Neural cell (in vitro differentiated cells): ENCODE data around the gene SNAPC1. TPM values are rescaled to one million over a fixed set of nuclear protein-coding genes. Genes with fewer than 3 reads are reported as not detected.

ENCODE experiments used
- H2AFZ ChIP-seq: fragments of 200-600, 300-800 bp; sonication (generic), shearing (Covaris generic); 2 replicates; pipeline ENCODE4 v1.6.0; 2014; ENCODE audit warnings: low read depth, mild to moderate bottlenecking, antibody characterized with exemption, low read length, moderate library complexity
- H3F3A ChIP-seq: fragments of 200-600 bp; shearing (Covaris generic); 2 replicates; pipeline ENCODE4 v1.6.1; 2016; ENCODE audit warnings: mild to moderate bottlenecking, moderate library complexity, mixed read lengths, antibody characterized with exemption, low read length; ENCODE audit not compliant: insufficient read depth, poor library complexity, severe bottlenecking
- H3K27ac ChIP-seq: fragments of 200-600, 300-800 bp; sonication (generic), shearing (Covaris generic); 2 replicates; pipeline ENCODE4 v1.5.1; 2014; ENCODE audit warnings: mild to moderate bottlenecking, low read length, moderate library complexity
- H3K27me3 ChIP-seq: fragments of 300-800, 200-600 bp; sonication (generic), shearing (Covaris generic); 2 replicates; pipeline ENCODE4 v1.6.0; 2014; ENCODE audit warnings: mild to moderate bottlenecking, low read depth, low read length, moderate library complexity; ENCODE audit not compliant: insufficient read depth
- H3K36me3 ChIP-seq: fragments of 300-800, 200-600 bp; sonication (generic), shearing (Covaris generic); 2 replicates; pipeline ENCODE4 v1.5.1; 2014; ENCODE audit warnings: mild to moderate bottlenecking, antibody characterized with exemption, low read length, moderate library complexity; ENCODE audit not compliant: insufficient read depth
- H3K4me2 ChIP-seq: fragments of 300-800, 200-600 bp; sonication (generic), shearing (Covaris generic); 2 replicates; pipeline ENCODE4 v1.6.0; 2014; ENCODE audit warnings: mild to moderate bottlenecking, low read length
- H3K4me3 ChIP-seq: fragments of 300-800, 200-600 bp; sonication (generic), shearing (Covaris generic); 2 replicates; pipeline ENCODE4 v1.5.1; 2014; ENCODE audit warnings: mild to moderate bottlenecking, low read length, moderate library complexity
- H3K79me2 ChIP-seq: fragments of 200-600 bp; shearing (Covaris generic); replicated peaks from 2 replicates; pipeline ENCODE4 v1.6.0; 2014; ENCODE audit warnings: mild to moderate bottlenecking, low read length, moderate library complexity; ENCODE audit not compliant: insufficient read depth
- H3K9ac ChIP-seq: fragments of 300-800, 200-600 bp; sonication (generic), shearing (Covaris generic); 2 replicates; pipeline ENCODE4 v1.6.1; 2016; ENCODE audit warnings: mild to moderate bottlenecking, low read length, mixed read lengths
- H3K9me2 ChIP-seq: fragments of 200-600 bp; shearing (Covaris generic); 2 replicates; pipeline ENCODE4 v1.6.1; 2016; ENCODE audit warnings: mild to moderate bottlenecking, low read length, mixed read lengths; ENCODE audit not compliant: insufficient read depth
- H3K9me3 ChIP-seq: fragments of 200-600, 300-800 bp; sonication (generic), shearing (Covaris generic); 2 replicates; pipeline ENCODE4 v1.6.1; 2016; ENCODE audit warnings: mild to moderate bottlenecking, mixed run types, low read length, moderate library complexity, mixed read lengths
- H4K20me1 ChIP-seq: fragments of 200-600 bp; shearing (Covaris generic); 2 replicates; pipeline ENCODE4 v1.6.1; 2016; ENCODE audit warnings: mild to moderate bottlenecking, mixed run types; ENCODE audit not compliant: insufficient read depth
- CTCF ChIP-seq: fragments of 450-650 bp; IDR thresholded peaks from 2 replicates; pipeline ENCODE4 v1.5.1; 2014; ENCODE audit warnings: antibody characterized with exemption, mild to moderate bottlenecking, moderate library complexity; ENCODE audit not compliant: poor library complexity, severe bottlenecking
- EP300 ChIP-seq: fragments of 450-650 bp; conservative IDR thresholded peaks from 2 replicates; pipeline ENCODE4 v1.6.1; 2014; ENCODE audit warnings: antibody characterized with exemption, mild to moderate bottlenecking, moderate library complexity; ENCODE audit not compliant: poor library complexity, severe bottlenecking
- EZH2 ChIP-seq: fragments of 200-600, 300-800 bp; shearing (Covaris generic), sonication (generic); IDR thresholded peaks from 2 replicates; pipeline ENCODE4 v1.6.1; 2014; ENCODE audit warnings: antibody characterized with exemption, low read length, borderline replicate concordance, mild to moderate bottlenecking; ENCODE audit not compliant: insufficient read depth, poor library complexity, severe bottlenecking
- MXI1 ChIP-seq: fragments of 450-650 bp; conservative IDR thresholded peaks from 2 replicates; pipeline ENCODE4 v1.6.1; 2014; ENCODE audit warnings: antibody characterized with exemption, mild to moderate bottlenecking; ENCODE audit not compliant: poor library complexity, severe bottlenecking
- POLR2AphosphoS5 ChIP-seq: IDR thresholded peaks from 2 replicates; pipeline ENCODE4 v1.6.1; 2012
- RAD21 ChIP-seq: fragments of 450-650 bp; conservative IDR thresholded peaks from 2 replicates; pipeline ENCODE4 v1.6.1; 2014; ENCODE audit warnings: antibody characterized with exemption, mild to moderate bottlenecking, moderate library complexity
- REST ChIP-seq: IDR thresholded peaks from 2 replicates; pipeline ENCODE4 v1.6.1; 2012; ENCODE audit warnings: borderline replicate concordance
- SMC3 ChIP-seq: fragments of 450-650 bp; conservative IDR thresholded peaks from 2 replicates; pipeline ENCODE4 v1.6.1; 2014; ENCODE audit warnings: antibody characterized with exemption, mild to moderate bottlenecking, moderate library complexity; ENCODE audit not compliant: poor library complexity
- TAF1 ChIP-seq: IDR thresholded peaks from 2 replicates; pipeline ENCODE4 v1.6.1; 2012; ENCODE audit warnings: low read depth
- polyA plus RNA-seq: library from polyadenylated mRNA; depleted of rRNA; stranded (reverse); fragments of >200 nt; gene quantifications from 2 replicates; pipeline ENCODE4 v1.2.3, GENCODE V29; 2014

Gene SNAPC1
- polyA plus RNA-seq, 1 donor from 2014 or later, result 7.1 TPM

DNA sequence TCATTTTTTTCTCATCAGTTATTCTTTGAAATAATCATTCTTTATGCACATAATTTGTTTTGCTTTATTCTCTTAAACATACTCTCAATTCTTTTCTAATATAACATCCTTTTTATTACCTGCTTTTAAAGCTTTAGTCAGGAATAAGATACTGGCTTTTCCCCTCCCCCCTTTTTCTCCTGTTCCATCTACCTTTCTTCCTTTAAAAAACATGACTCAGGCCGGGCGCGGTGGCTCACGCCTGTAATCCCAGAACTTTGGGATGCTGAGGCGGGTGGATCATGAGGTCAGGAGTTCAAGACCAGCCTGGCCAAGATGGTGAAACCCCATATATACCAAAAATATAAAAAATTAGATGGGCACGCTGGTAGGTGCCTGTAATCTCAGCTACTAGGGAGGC, 41.5 kb upstream of the SNAPC1 start:
- H3K36me3 ChIP-seq, result no peaks in the 10 kb centered on the region
- H3K4me3 ChIP-seq, result no peak overlapping the region
- H3K27ac ChIP-seq, result no peak overlapping the region
- H3K9ac ChIP-seq, result no peak overlapping the region
- H3K9me3 ChIP-seq, result no peaks in the 10 kb centered on the region
- no peaks in the 10 kb centered on the region for H3F3A ChIP-seq
- no peaks in the 10 kb centered on the region for H4K20me1 ChIP-seq
- TF ChIP-seq EZH2 (no peak), RAD21 (no peak), TAF1 (no peak), SMC3 (no peak), MXI1 (no peak), EP300 (no peak), REST (no peak), POLR2AphosphoS5 (no peak), CTCF (no peak)
- peaks cover 63% of the 10 kb centered on the region for H3K79me2 ChIP-seq
- H2AFZ ChIP-seq, result no peak overlapping the region
- no peak overlapping the region for H3K4me2 ChIP-seq
- H3K27me3 ChIP-seq, result no peaks in the 10 kb centered on the region
- no peaks in the 10 kb centered on the region for H3K9me2 ChIP-seq

DNA sequence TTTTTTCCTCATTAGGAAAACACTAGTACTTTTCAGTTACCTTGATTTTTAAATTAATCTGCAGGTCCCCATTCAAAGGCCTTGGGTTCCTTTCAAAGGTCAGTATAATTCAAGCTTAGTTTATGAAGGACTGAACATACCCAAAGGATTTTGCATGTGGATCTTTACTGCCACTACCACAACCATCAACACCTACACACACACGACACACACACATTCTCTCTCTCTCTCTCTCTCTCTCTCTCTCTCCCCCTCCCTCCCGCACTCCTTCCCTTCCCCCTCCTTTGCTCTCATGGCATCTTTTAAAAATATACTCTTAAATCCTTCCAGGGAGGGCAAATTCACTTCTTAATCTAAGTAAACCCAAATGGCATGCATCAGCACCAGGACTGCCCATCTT, 38.1 kb upstream of the SNAPC1 start:
- Histone ChIP-seq H3K4me2 (no peak overlapping the region), H3K79me2 (peaks cover 29% of the 10 kb centered on the region), H2AFZ (no peak overlapping the region), H3K27me3 (no peaks in the 10 kb centered on the region), H3K4me3 (no peak overlapping the region), H3K9ac (no peak overlapping the region), H3K36me3 (peaks cover 10% of the 10 kb centered on the region), H3K27ac (no peak overlapping the region), H3F3A (no peaks in the 10 kb centered on the region), H3K9me2 (no peaks in the 10 kb centered on the region), H4K20me1 (no peaks in the 10 kb centered on the region), H3K9me3 (no peaks in the 10 kb centered on the region)
- TF ChIP-seq REST (no peak), EZH2 (no peak), POLR2AphosphoS5 (no peak), SMC3 (no peak), RAD21 (no peak), TAF1 (no peak), CTCF (no peak), EP300 (no peak), MXI1 (no peak)
